IMR-90 (cell line): Measurements from ENCODE around the gene TK2. TPM values are rescaled to one million over a fixed set of nuclear protein-coding genes. Genes with fewer than 3 reads are reported as not detected.

Source experiments
- ATAC-seq: fragments of 200-7000 bp; cut with Tn5 transposase; 2 replicates; pipeline ENCODE4 v1.9.1; 2020; ENCODE audit warnings: low read depth, mild to moderate bottlenecking, moderate library complexity
- BruUV-seq: library from RNA; stranded (reverse); fragments of 400-500 nt; replicated peaks from 2 replicates; lab custom pipeline; 2021; lab: Mats Ljungman, UMichigan
- CTCF ChIA-PET: fragments of 300-600 bp; formaldehyde crosslinking; extraction: SDS; loops from one replicate; lab custom pipeline; 2021; ENCODE audit warnings: antibody characterized with exemption; lab: Yijun Ruan, JAX
- POLR2A ChIA-PET: fragments of 300-600 bp; sonication (Branson Sonifier 250); formaldehyde crosslinking; loops from one replicate; lab custom pipeline; 2022; ENCODE audit warnings: antibody characterized with exemption; ENCODE audit not compliant: unreplicated experiment; lab: Charles Lee
- DNase-seq: peaks from one replicate; pipeline ENCODE4 v3.0.0; 2013
- H2AFZ ChIP-seq: replicated peaks from 2 replicates; pipeline ENCODE3; 2013; ENCODE audit warnings: low read length, mild to moderate bottlenecking; ENCODE audit not compliant: poor library complexity
- H2AK5ac ChIP-seq: 2 replicates; pipeline ENCODE4 v1.6.1; 2013; ENCODE audit warnings: low read depth, low read length, inconsistent platforms
- H2AK9ac ChIP-seq: replicated peaks from 2 replicates; pipeline ENCODE3; 2013; ENCODE audit warnings: mild to moderate bottlenecking, low read depth, low read length, moderate library complexity; ENCODE audit not compliant: poor library complexity
- H2BK120ac ChIP-seq: 2 replicates; pipeline ENCODE4 v1.6.1; 2013; ENCODE audit warnings: low read depth, low read length, inconsistent platforms
- H2BK15ac ChIP-seq: 3 replicates; pipeline ENCODE4 v1.6.1; 2013; ENCODE audit warnings: low read depth, low read length, inconsistent platforms
- H2BK20ac ChIP-seq: 2 replicates; pipeline ENCODE4 v1.6.1; 2013; ENCODE audit warnings: low read depth, mild to moderate bottlenecking, inconsistent platforms, low read length, moderate library complexity
- H2BK5ac ChIP-seq: 2 replicates; pipeline ENCODE4 v1.6.1; 2013; ENCODE audit warnings: mild to moderate bottlenecking, low read depth, low read length, inconsistent platforms; ENCODE audit not compliant: poor library complexity, severe bottlenecking
- H3K14ac ChIP-seq: replicated peaks from 2 replicates; pipeline ENCODE4 v1.6.1; 2013; ENCODE audit warnings: low read depth, low read length, inconsistent platforms
- H3K18ac ChIP-seq: 2 replicates; pipeline ENCODE4 v1.6.1; 2013; ENCODE audit warnings: low read depth, low read length, control low read depth
- H3K23ac ChIP-seq: 2 replicates; pipeline ENCODE4 v1.6.1; 2013; ENCODE audit warnings: low read depth, low read length, inconsistent platforms
- H3K27ac ChIP-seq: 2 replicates; pipeline ENCODE4 v1.5.1; 2013; ENCODE audit warnings: mild to moderate bottlenecking, control low read depth, low read length; ENCODE audit not compliant: insufficient read depth
- H3K27me3 ChIP-seq: 2 replicates; pipeline ENCODE4 v1.6.1; 2013; ENCODE audit warnings: low read length; ENCODE audit not compliant: control insufficient read depth, insufficient read depth
- H3K36me3 ChIP-seq: 2 replicates; pipeline ENCODE4 v1.6.1; 2013; ENCODE audit warnings: low read length, mixed read lengths; ENCODE audit not compliant: control insufficient read depth, insufficient read depth
- H3K4ac ChIP-seq: 2 replicates; pipeline ENCODE4 v1.6.1; 2013; ENCODE audit warnings: low read depth, low read length, inconsistent platforms
- H3K4me1 ChIP-seq: 2 replicates; pipeline ENCODE4 v1.6.1; 2013; ENCODE audit warnings: low read length, mixed read lengths; ENCODE audit not compliant: control insufficient read depth, insufficient read depth
- H3K4me2 ChIP-seq: 2 replicates; pipeline ENCODE4 v1.6.1; 2013; ENCODE audit warnings: low read depth, mild to moderate bottlenecking, control low read depth, low read length, moderate library complexity
- H3K4me3 ChIP-seq: 2 replicates; pipeline ENCODE4 v1.5.1; 2013; ENCODE audit warnings: low read depth, mild to moderate bottlenecking, control low read depth, low read length, moderate library complexity; ENCODE audit not compliant: insufficient read depth
- H3K56ac ChIP-seq: 2 replicates; pipeline ENCODE4 v1.6.1; 2013; ENCODE audit warnings: low read length, inconsistent platforms; ENCODE audit not compliant: insufficient read depth; ENCODE audit errors: extremely low read depth
- H3K79me1 ChIP-seq, 2 experiments: 2 replicates each; pipeline ENCODE4 v1.6.1; 2013; ENCODE audit warnings: low read length in 2 of 2, inconsistent platforms in 1 of 2, low read depth in 1 of 2
- H3K9ac ChIP-seq: 2 replicates; pipeline ENCODE4 v1.6.1; 2013; ENCODE audit warnings: low read depth, low read length, control low read depth
- H3K9me1 ChIP-seq: 2 replicates; pipeline ENCODE4 v1.6.1; 2013; ENCODE audit warnings: low read length, inconsistent platforms; ENCODE audit not compliant: insufficient read depth
- H3K9me3 ChIP-seq: 2 replicates; pipeline ENCODE4 v1.6.1; 2013; ENCODE audit warnings: low read length; ENCODE audit not compliant: control insufficient read depth, insufficient read depth
- H4K20me1 ChIP-seq: 2 replicates; pipeline ENCODE4 v1.6.1; 2013; ENCODE audit warnings: low read length, inconsistent platforms; ENCODE audit not compliant: insufficient read depth
- H4K5ac ChIP-seq: 2 replicates; pipeline ENCODE4 v1.6.1; 2013; ENCODE audit warnings: mild to moderate bottlenecking, low read depth, low read length, control low read depth
- H4K8ac ChIP-seq, 2 experiments: 2 replicates each; pipeline ENCODE4 v1.6.1; 2013; ENCODE audit warnings: low read depth in 2 of 2, low read length in 2 of 2, control low read depth in 1 of 2, inconsistent platforms in 1 of 2
- H4K91ac ChIP-seq: 2 replicates; pipeline ENCODE4 v1.6.1; 2013; ENCODE audit warnings: low read depth, low read length, inconsistent platforms; ENCODE audit not compliant: insufficient read depth
- BHLHE40 ChIP-seq: fragments of 150-350 bp; IDR thresholded peaks from 2 replicates; pipeline ENCODE4 v1.6.1; 2016; ENCODE audit warnings: mild to moderate bottlenecking, low read depth, low read length
- FOS ChIP-seq: fragments of 150-350 bp; IDR thresholded peaks from 2 replicates; pipeline ENCODE4 v1.6.1; 2016; ENCODE audit warnings: low read depth, low read length
- MAFK ChIP-seq: IDR thresholded peaks from 2 replicates; pipeline ENCODE4 v1.6.1; 2012; ENCODE audit warnings: low read depth, low read length, improper control_type of control experiment
- MAZ ChIP-seq: IDR thresholded peaks from 2 replicates; pipeline ENCODE4 v1.6.1; 2012; ENCODE audit warnings: low read depth, mild to moderate bottlenecking, low read length, improper control_type of control experiment, moderate library complexity, borderline replicate concordance
- MXI1 ChIP-seq: IDR thresholded peaks from 2 replicates; pipeline ENCODE4 v1.6.1; 2012; ENCODE audit warnings: low read depth, mild to moderate bottlenecking, low read length, moderate library complexity, borderline replicate concordance
- RAD21 ChIP-seq: IDR thresholded peaks from 2 replicates; pipeline ENCODE4 v1.6.1; 2012; ENCODE audit warnings: low read length, improper control_type of control experiment
- SMC3 ChIP-seq: fragments of 150-350 bp; IDR thresholded peaks from 2 replicates; pipeline ENCODE4 v1.6.1; 2016; ENCODE audit warnings: low read depth, mild to moderate bottlenecking, antibody characterized with exemption, low read length, moderate library complexity
- WGBS, 2 experiments: methylation state at CpG; one replicate each; pipeline versions ENCODE4 v1.1.5 to v1.1.7; 2013; ENCODE audit warnings: missing lambda C conversion rate in 2 of 2; ENCODE audit not compliant: insufficient read length in 1 of 2; ENCODE audit errors: extremely low coverage in 2 of 2; 5-methylcytosine and 5-hydroxymethylcytosine counted together
- dilution Hi-C: fragments of 300-500 bp; cut with HindIII; formaldehyde crosslinking; loops from one replicate; pipeline ENCODE4 v1.14.3; 2018; ENCODE audit warnings: low sequenced_read_pairs; ENCODE audit not compliant: unreplicated experiment
- in situ Hi-C: fragments of 300-500 bp; cut with MboI; formaldehyde crosslinking; loops from 3 replicates; pipeline ENCODE4 v1.14.3; 2019; ENCODE audit warnings: low sequenced_read_pairs, inconsistent platforms, mixed read lengths
- intact Hi-C: fragments of 100-400 bp; cut with micrococcal nuclease; formaldehyde crosslinking; loops from 2 replicates; pipeline ENCODE4 v1.10.0; 2022
- polyA plus RNA-seq, 3 experiments: library from polyadenylated mRNA; depleted of rRNA; stranded (reverse); fragments of >200 nt; gene quantifications; 2 replicates each; pipeline ENCODE4 v1.2.3, GENCODE V29; 2012; ENCODE audit warnings: low replicate concordance in 1 of 3
- total RNA-seq: library from RNA; depleted of rRNA; stranded (reverse); fragments of >200 nt; gene quantifications from 2 replicates; pipeline ENCODE4 v1.2.3, GENCODE V29; 2012
- TF ChIP-seq, protein P1 (sequence below): conservative IDR thresholded peaks from 2 replicates; pipeline ENCODE4 v1.5.1; 2012; ENCODE audit warnings: mild to moderate bottlenecking, low read depth, low read length, improper control_type of control experiment

The TK2 gene
- total and polyA plus RNA-seq, 2 of the 4 experiments (the other 2 are of a cell fraction), result 14.7 to 16.5 TPM

DNA sequence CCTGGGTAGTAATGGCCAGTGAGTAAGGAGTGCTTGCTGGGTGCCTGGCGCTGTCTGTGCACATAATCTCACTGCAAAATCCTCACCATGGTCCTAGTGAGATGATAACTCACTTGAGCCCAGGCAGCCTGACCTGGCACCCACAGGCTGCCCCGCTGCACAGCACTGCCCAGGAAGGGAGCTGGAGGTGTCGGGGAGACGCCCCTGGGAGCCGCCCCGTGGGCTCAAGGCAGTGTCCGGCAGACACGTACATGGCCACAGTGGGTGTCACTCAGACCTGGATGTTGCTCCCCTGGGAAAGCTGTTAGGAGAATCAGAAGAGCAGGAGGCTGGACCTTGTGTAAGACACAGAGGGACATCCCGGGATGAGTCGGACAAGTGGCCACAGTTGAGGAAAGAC, 78.7 kb downstream of the TK2 start:
- H3K56ac ChIP-seq, result no peak overlapping the region
- H3K23ac ChIP-seq, result no peak overlapping the region
- H2BK15ac ChIP-seq, result no peak overlapping the region
- dilution Hi-C loops, result no loop called here
- H2AK9ac ChIP-seq, result no peak overlapping the region
- ChIA-PET CTCF (no interaction called here), POLR2A (no interaction called here)
- no peak overlapping the region for H3K14ac ChIP-seq
- in situ Hi-C loops, result no loop called here
- no peaks in the 10 kb centered on the region for H3K79me1 ChIP-seq
- no peak for DNase-seq
- no peak overlapping the region for H3K18ac ChIP-seq
- H2BK20ac ChIP-seq, result no peak overlapping the region
- H3K4ac ChIP-seq, result no peak overlapping the region
- H2AK5ac ChIP-seq, result no peak overlapping the region
- no peak overlapping the region for H3K27ac ChIP-seq
- H2BK5ac ChIP-seq, result no peak overlapping the region
- no peak overlapping the region for H4K8ac ChIP-seq
- H3K9me3 ChIP-seq, result peaks cover 5% of the 10 kb centered on the region; the same call in 1 of the 2 replicates
- no peaks in the 10 kb centered on the region for H4K20me1 ChIP-seq
- ATAC-seq, result no peak
- no peak overlapping the region for H2AFZ ChIP-seq
- no peaks in the 10 kb centered on the region for H3K36me3 ChIP-seq
- BruUV-seq, result no TSS peak
- no peaks in the 10 kb centered on the region for H3K9me1 ChIP-seq
- no peak overlapping the region for H4K91ac ChIP-seq
- TF ChIP-seq, protein P1, sequence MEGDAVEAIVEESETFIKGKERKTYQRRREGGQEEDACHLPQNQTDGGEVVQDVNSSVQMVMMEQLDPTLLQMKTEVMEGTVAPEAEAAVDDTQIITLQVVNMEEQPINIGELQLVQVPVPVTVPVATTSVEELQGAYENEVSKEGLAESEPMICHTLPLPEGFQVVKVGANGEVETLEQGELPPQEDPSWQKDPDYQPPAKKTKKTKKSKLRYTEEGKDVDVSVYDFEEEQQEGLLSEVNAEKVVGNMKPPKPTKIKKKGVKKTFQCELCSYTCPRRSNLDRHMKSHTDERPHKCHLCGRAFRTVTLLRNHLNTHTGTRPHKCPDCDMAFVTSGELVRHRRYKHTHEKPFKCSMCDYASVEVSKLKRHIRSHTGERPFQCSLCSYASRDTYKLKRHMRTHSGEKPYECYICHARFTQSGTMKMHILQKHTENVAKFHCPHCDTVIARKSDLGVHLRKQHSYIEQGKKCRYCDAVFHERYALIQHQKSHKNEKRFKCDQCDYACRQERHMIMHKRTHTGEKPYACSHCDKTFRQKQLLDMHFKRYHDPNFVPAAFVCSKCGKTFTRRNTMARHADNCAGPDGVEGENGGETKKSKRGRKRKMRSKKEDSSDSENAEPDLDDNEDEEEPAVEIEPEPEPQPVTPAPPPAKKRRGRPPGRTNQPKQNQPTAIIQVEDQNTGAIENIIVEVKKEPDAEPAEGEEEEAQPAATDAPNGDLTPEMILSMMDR, result no peak
- TF ChIP-seq MAZ, result no peak
- TF ChIP-seq MXI1, result no peak
- no peak for TF ChIP-seq BHLHE40
- TF ChIP-seq MAFK, result no peak
- no peak for TF ChIP-seq FOS
- no peak for TF ChIP-seq RAD21
- no peak for TF ChIP-seq SMC3
- no peak overlapping the region for H3K9ac ChIP-seq
- H3K27me3 ChIP-seq, result peaks cover 45% of the 10 kb centered on the region
- no peaks in the 10 kb centered on the region for H3K4me1 ChIP-seq
- no peak overlapping the region for H2BK120ac ChIP-seq
- no peak overlapping the region for H3K4me2 ChIP-seq
- H3K4me3 ChIP-seq, result no peak overlapping the region
- 88% methylated on average over 6 of the region's 10 CpGs; no CpG with 5 or more reads in 1 of the 2 experiments for WGBS, 2 experiments
- intact Hi-C loops, result no loop called here
- H4K5ac ChIP-seq, result no peak overlapping the region
